H1 (cell line): Measurements from ENCODE around the gene SPECC1. TPM values are rescaled to one million over a fixed set of nuclear protein-coding genes. Genes with fewer than 3 reads are reported as not detected.
"Not testable (repeated sequence)": the region's sequence is repeated elsewhere in the genome, so short reads cannot be mapped to it uniquely, and the experiment has no call there.

Source experiments
- CTCF ChIA-PET: fragments of 300-600 bp; sonication (Branson Sonifier 250); formaldehyde crosslinking; loops from one replicate; lab custom pipeline; 2021; ENCODE audit not compliant: partially characterized antibody; lab: Charles Lee
- POLR2A ChIA-PET: fragments of 300-600 bp; sonication (Branson Sonifier 250); formaldehyde crosslinking; loops from one replicate; lab custom pipeline; 2021; ENCODE audit warnings: inconsistent platforms; ENCODE audit not compliant: partially characterized antibody; lab: Charles Lee
- DNase-seq, 2 experiments: peaks; one replicate each; pipeline versions ENCODE4 v3.0.0 to v3.0.0-alpha.2; 2010 to 2022; ENCODE audit warnings: low spot score in 2 of 2, low read depth in 1 of 2, mixed read lengths in 1 of 2
- FAIRE-seq: peaks from 2 replicates; lab custom pipeline; 2011; peaks lifted over from hg19 to GRCh38; lab: Jason Lieb, UNC
- H2AFZ ChIP-seq: 2 replicates; pipeline ENCODE4 v1.8.1; 2012; ENCODE audit warnings: low read length, inconsistent platforms
- H2AK5ac ChIP-seq: 2 replicates; pipeline ENCODE4 v1.6.1; 2013; ENCODE audit warnings: low read depth, low read length
- H2BK120ac ChIP-seq: replicated peaks from 2 replicates; pipeline ENCODE3; 2013; ENCODE audit warnings: low read depth, low read length, inconsistent platforms
- H2BK12ac ChIP-seq: 2 replicates; pipeline ENCODE4 v1.6.1; 2013; ENCODE audit warnings: low read depth, low read length
- H2BK15ac ChIP-seq: 2 replicates; pipeline ENCODE4 v1.6.1; 2013; ENCODE audit warnings: low read length
- H2BK20ac ChIP-seq: 2 replicates; pipeline ENCODE4 v1.6.1; 2013; ENCODE audit warnings: low read length
- H2BK5ac ChIP-seq: 2 replicates; pipeline ENCODE4 v1.6.1; 2013; ENCODE audit warnings: low read depth, low read length
- H3K14ac ChIP-seq: 2 replicates; pipeline ENCODE4 v1.6.1; 2013; ENCODE audit warnings: inconsistent platforms; ENCODE audit not compliant: insufficient read length
- H3K18ac ChIP-seq: 2 replicates; pipeline ENCODE4 v1.6.1; 2013; ENCODE audit warnings: low read length; ENCODE audit errors: extremely low read depth
- H3K23ac ChIP-seq: 2 replicates; pipeline ENCODE4 v1.6.1; 2013; ENCODE audit warnings: inconsistent platforms; ENCODE audit not compliant: insufficient read length
- H3K23me2 ChIP-seq: 2 replicates; pipeline ENCODE4 v1.6.1; 2013; ENCODE audit warnings: low read depth, low read length
- H3K27ac ChIP-seq: 2 replicates; pipeline ENCODE4 v1.6.1; 2011; ENCODE audit warnings: low read depth, low read length, inconsistent platforms
- H3K27me3 ChIP-seq, 4 experiments: replicated peaks in 1 of 4; 1 replicate in 1 of 4; 2 replicates in 3 of 4; pipeline versions ENCODE4 v1.6.1 to v1.8.1; 2011 to 2013; ENCODE audit warnings: low read length in 3 of 4, mild to moderate bottlenecking in 3 of 4, inconsistent platforms in 2 of 4, mixed read lengths in 2 of 4, moderate library complexity in 1 of 4; ENCODE audit not compliant: control insufficient read depth in 3 of 4, insufficient read depth in 3 of 4; ENCODE audit errors: extremely low read depth in 1 of 4
- H3K36me3 ChIP-seq, 4 experiments: 2 replicates each; pipeline versions ENCODE4 v1.6.1 to v1.8.1; 2011 to 2013; ENCODE audit warnings: mild to moderate bottlenecking in 4 of 4, low read length in 3 of 4, moderate library complexity in 2 of 4, control low read depth in 1 of 4, inconsistent platforms in 1 of 4; ENCODE audit not compliant: insufficient read depth in 4 of 4, control insufficient read depth in 2 of 4
- H3K4ac ChIP-seq: replicated peaks from 2 replicates; pipeline ENCODE3; 2013; ENCODE audit warnings: low read length, low read depth, mixed read lengths, inconsistent platforms; ENCODE audit not compliant: insufficient read length
- H3K4me1 ChIP-seq, 4 experiments: replicated peaks in 1 of 4; 1 replicate in 1 of 4; 2 replicates in 3 of 4; pipeline versions ENCODE4 v1.6.1 to v1.8.1; 2011 to 2013; ENCODE audit warnings: low read length in 3 of 4, inconsistent platforms in 2 of 4, mixed read lengths in 1 of 4; ENCODE audit not compliant: insufficient read depth in 4 of 4, control insufficient read depth in 3 of 4
- H3K4me2 ChIP-seq, 2 experiments: 2 replicates each; pipeline versions ENCODE4 v1.6.1 to v1.8.1; 2011 to 2013; ENCODE audit warnings: low read depth in 2 of 2, low read length in 2 of 2, control low read depth in 1 of 2, inconsistent platforms in 1 of 2, mild to moderate bottlenecking in 1 of 2; ENCODE audit not compliant: insufficient read depth in 1 of 2
- H3K4me3 ChIP-seq, 4 experiments: fragments of 200-600, 300-600 bp in 1 of 4; sonication (generic), shearing (Covaris generic), sonication (Bioruptor Twin) in 1 of 4; 2 replicates each; pipeline versions ENCODE4 v1.5.1 to v1.8.1; 2011 to 2016; ENCODE audit warnings: low read length in 4 of 4, low read depth in 3 of 4, control low read depth in 2 of 4, inconsistent platforms in 2 of 4, mild to moderate bottlenecking in 2 of 4, mixed read lengths in 1 of 4, moderate library complexity in 1 of 4; ENCODE audit not compliant: insufficient read depth in 2 of 4; ENCODE audit errors: extremely low read depth in 1 of 4
- H3K56ac ChIP-seq: replicated peaks from 2 replicates; pipeline ENCODE3; 2013; ENCODE audit warnings: low read depth, mild to moderate bottlenecking, mixed read lengths, low read length, inconsistent platforms; ENCODE audit not compliant: insufficient read length
- H3K79me1 ChIP-seq: 2 replicates; pipeline ENCODE4 v1.6.1; 2013; ENCODE audit warnings: low read depth, low read length, control low read depth
- H3K79me2 ChIP-seq, 2 experiments: 2 replicates each; pipeline versions ENCODE4 v1.6.1 to v1.8.1; 2012 to 2013; ENCODE audit warnings: low read length in 2 of 2, mild to moderate bottlenecking in 2 of 2, inconsistent platforms in 1 of 2; ENCODE audit not compliant: insufficient read depth in 2 of 2, control insufficient read depth in 1 of 2
- H3K9ac ChIP-seq, 4 experiments: replicated peaks in 1 of 4; 1 replicate in 1 of 4; 2 replicates in 3 of 4; pipeline versions ENCODE4 v1.6.1 to v1.8.1; 2011 to 2013; ENCODE audit warnings: low read depth in 3 of 4, low read length in 3 of 4, control low read depth in 2 of 4, mild to moderate bottlenecking in 2 of 4, moderate library complexity in 2 of 4, inconsistent platforms in 1 of 4; ENCODE audit errors: extremely low read depth in 1 of 4
- H3K9me3 ChIP-seq, 2 experiments: 2 replicates each; pipeline versions ENCODE4 v1.6.1 to v1.8.1; 2012 to 2013; ENCODE audit warnings: mild to moderate bottlenecking in 2 of 2, moderate library complexity in 2 of 2, control low read depth in 1 of 2, inconsistent platforms in 1 of 2, low read depth in 1 of 2, low read length in 1 of 2, mixed read lengths in 1 of 2; ENCODE audit not compliant: insufficient read depth in 2 of 2
- H4K20me1 ChIP-seq, 2 experiments: replicated peaks in 1 of 2; 2 replicates each; pipeline versions ENCODE3 to v1.8.1; 2011 to 2013; ENCODE audit warnings: inconsistent platforms in 2 of 2, low read length in 2 of 2, mild to moderate bottlenecking in 1 of 2; ENCODE audit not compliant: insufficient read depth in 2 of 2, control insufficient read depth in 1 of 2
- H4K5ac ChIP-seq: 2 replicates; pipeline ENCODE4 v1.6.1; 2013; ENCODE audit warnings: low read length, low read depth, mixed read lengths, inconsistent platforms; ENCODE audit not compliant: insufficient read length
- H4K8ac ChIP-seq: 2 replicates; pipeline ENCODE4 v1.8.0; 2013; ENCODE audit warnings: mild to moderate bottlenecking, moderate library complexity, low read length, inconsistent platforms; ENCODE audit not compliant: insufficient read depth; ENCODE audit errors: extremely low read depth
- H4K91ac ChIP-seq: replicated peaks from 2 replicates; pipeline ENCODE3; 2013; ENCODE audit warnings: low read length, mixed read lengths, inconsistent platforms; ENCODE audit not compliant: insufficient read length
- WGBS, 2 experiments: shearing (Covaris generic) in 1 of 2; methylation state at CpG; one replicate each; pipeline versions ENCODE4 v1.1.6 to v1.1.7; 2013 to 2015; ENCODE audit warnings: low lambda C conversion rate in 2 of 2, mixed read lengths in 2 of 2, inconsistent platforms in 1 of 2, low coverage in 1 of 2, missing lambda C conversion rate in 1 of 2; ENCODE audit not compliant: insufficient replicate concordance in 2 of 2, insufficient coverage in 1 of 2, insufficient read length in 1 of 2; ENCODE audit errors: extremely low coverage in 1 of 2, missing lambda C conversion rate in 1 of 2; 5-methylcytosine and 5-hydroxymethylcytosine counted together
- polyA plus RNA-seq, 7 experiments: library from polyadenylated mRNA; depleted of rRNA in 3 of 7; stranded (reverse) in 5 of 7; unstranded in 2 of 7; fragments of >200 nt in 5 of 7; fragments of 200-250 nt in 2 of 7; gene quantifications; 1 replicate in 5 of 7; 2 replicates in 1 of 7; 4 replicates in 1 of 7; pipeline versions ENCODE4 v1.2.1 to v1.2.3, GENCODE V29; 2011 to 2013; ENCODE audit warnings: missing spikeins in 2 of 7, mixed read lengths in 2 of 7
- total RNA-seq: library from RNA; stranded (reverse); fragmentation: NEBNext Ultra II Directional; extraction: Animal tissue kit (Norgen Biotek cat#: 25700); gene quantifications from 2 replicates; pipeline ENCODE4 v1.2.1, GENCODE V29; 2021

Gene SPECC1
- total and polyA plus RNA-seq, 2 of the 8 experiments (the other 6 are each of a cell fraction or from before 2014, with no cell fraction given) = 35.8 to 87.9 TPM

- not testable (repeated sequence) for FAIRE-seq, DNase-seq, H2BK12ac ChIP-seq, H3K4me3 ChIP-seq, H4K20me1 ChIP-seq, H3K79me2 ChIP-seq, H3K18ac ChIP-seq, H3K9ac ChIP-seq, H4K91ac ChIP-seq, H3K27ac ChIP-seq, H3K27me3 ChIP-seq, H4K5ac ChIP-seq, H3K23me2 ChIP-seq, H3K4ac ChIP-seq, H3K14ac ChIP-seq, H3K9me3 ChIP-seq, H2BK15ac ChIP-seq, H4K8ac ChIP-seq, H2AFZ ChIP-seq, H2BK120ac ChIP-seq, H2AK5ac ChIP-seq, H3K23ac ChIP-seq, H3K79me1 ChIP-seq, H2BK5ac ChIP-seq, H3K4me1 ChIP-seq, H2BK20ac ChIP-seq, H3K56ac ChIP-seq
- H3K36me3 ChIP-seq = peaks cover 6 to 21% (median 15%) of the 10 kb centered on the region in 4 experiments
- ChIA-PET CTCF (interaction anchor here (1.0 to 1.7 kb wide), 2 partner anchors 21 to 40 kb away, joined by 3 read pairs; no protein-coding TSS in a partner anchor), POLR2A (interaction anchor here (1.0 kb wide), 1 partner anchor 8 kb away, joined by 3 read pairs; no protein-coding TSS in a partner anchor)
- 91% methylated on average over 4 of the region's 5 CpGs; no CpG with 5 or more reads in 1 of the 2 experiments for WGBS, 2 experiments
- peak overlapping the region in 1 of 2 experiments; percentile 20; a peak in 1 of 4 replicates for H3K4me2 ChIP-seq
Observed at GRCh38 chr17:20263115-20263433, 253.9 kb downstream of the SPECC1 start.
